Bronchial smooth muscle cell (primary cell): ENCODE measurements around the gene KDM5D. TPM values are rescaled to one million over a fixed set of nuclear protein-coding genes. Genes with fewer than 3 reads are reported as not detected.

Experiments used
- total RNA-seq: library from RNA; depleted of rRNA; stranded (reverse); fragments of >200 nt; gene quantifications from 2 replicates; pipeline ENCODE4 v1.2.1, GENCODE V29; 2014

KDM5D gene
- total RNA-seq, result 25.5 and 37.9 TPM in 2 replicates

DNA sequence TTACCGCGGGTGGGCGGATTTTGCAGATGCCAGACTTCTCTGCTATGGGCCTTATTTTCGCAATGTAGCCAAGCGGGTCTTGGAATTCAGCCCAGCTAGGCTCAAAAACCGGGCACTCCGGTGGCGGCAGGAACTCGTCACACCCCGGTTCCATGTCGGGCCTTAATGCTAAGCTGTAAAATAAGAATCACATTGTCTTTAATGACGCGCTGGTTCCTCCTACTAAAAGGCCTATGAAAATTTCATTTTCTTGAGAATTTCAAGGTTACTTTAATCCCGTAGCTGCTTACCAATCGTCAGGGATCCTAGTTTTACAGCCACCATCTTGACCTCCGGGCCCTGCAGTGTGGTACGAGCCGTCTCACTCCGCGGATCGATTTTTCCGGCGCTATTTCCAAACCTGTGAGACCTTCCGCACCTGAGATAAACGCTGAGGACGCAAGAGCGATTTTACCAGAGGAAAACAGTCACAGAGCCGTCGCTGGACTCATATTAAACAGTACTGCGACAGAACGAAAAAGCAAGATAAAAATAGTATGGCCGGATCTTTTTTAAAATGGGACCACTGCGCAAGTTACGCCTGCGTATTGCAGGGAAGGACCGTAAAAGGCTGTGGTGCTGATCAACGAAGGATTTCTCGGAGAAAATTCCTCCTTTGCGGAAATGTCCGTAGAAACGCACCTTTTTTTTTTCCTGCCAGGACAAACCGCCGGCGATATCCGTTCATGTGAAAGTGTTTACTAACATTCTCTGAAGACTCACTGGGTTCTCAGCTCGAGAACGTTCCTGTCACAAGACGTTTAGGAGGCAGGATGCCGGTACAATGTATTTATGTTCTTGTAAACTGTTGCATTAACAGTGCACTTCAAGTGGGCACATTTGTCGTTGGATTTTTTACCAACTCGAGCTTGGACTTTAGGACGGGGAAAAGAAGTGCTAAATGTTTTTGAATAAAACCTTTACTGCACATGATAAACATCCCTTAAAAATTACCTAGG lies at the start of gene KDM5D:
Gene KDM5D (minus strand): TSS at position 346 of the 998 bp plus-strand sequence. CDS start 192 bp downstream, at position 154.

